Hematopoietic multipotent progenitor cell treated with erythropoietin and hydrocortisone succinate and interleukin-3 and kit ligand, for 4 days (in vitro differentiated cells): ENCODE data around the gene PCDHA9.
"Not testable (repeated sequence)": the region's sequence is repeated elsewhere in the genome, so short reads cannot be mapped to it uniquely, and the experiment has no call there.

Source experiments
- DNase-seq: peaks from one replicate; pipeline ENCODE4 v3.0.0-alpha.2; 2015

Gene PCDHA9, protein sequence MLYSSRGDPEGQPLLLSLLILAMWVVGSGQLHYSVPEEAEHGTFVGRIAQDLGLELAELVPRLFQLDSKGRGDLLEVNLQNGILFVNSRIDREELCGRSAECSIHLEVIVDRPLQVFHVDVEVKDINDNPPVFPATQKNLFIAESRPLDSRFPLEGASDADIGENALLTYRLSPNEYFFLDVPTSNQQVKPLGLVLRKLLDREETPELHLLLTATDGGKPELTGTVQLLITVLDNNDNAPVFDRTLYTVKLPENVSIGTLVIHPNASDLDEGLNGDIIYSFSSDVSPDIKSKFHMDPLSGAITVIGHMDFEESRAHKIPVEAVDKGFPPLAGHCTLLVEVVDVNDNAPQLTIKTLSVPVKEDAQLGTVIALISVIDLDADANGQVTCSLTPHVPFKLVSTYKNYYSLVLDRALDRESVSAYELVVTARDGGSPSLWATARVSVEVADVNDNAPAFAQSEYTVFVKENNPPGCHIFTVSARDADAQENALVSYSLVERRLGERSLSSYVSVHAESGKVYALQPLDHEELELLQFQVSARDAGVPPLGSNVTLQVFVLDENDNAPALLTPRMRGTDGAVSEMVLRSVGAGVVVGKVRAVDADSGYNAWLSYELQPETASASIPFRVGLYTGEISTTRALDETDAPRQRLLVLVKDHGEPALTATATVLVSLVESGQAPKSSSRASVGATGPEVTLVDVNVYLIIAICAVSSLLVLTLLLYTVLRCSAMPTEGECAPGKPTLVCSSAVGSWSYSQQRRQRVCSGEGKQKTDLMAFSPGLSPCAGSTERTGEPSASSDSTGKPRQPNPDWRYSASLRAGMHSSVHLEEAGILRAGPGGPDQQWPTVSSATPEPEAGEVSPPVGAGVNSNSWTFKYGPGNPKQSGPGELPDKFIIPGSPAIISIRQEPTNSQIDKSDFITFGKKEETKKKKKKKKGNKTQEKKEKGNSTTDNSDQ

DNA sequence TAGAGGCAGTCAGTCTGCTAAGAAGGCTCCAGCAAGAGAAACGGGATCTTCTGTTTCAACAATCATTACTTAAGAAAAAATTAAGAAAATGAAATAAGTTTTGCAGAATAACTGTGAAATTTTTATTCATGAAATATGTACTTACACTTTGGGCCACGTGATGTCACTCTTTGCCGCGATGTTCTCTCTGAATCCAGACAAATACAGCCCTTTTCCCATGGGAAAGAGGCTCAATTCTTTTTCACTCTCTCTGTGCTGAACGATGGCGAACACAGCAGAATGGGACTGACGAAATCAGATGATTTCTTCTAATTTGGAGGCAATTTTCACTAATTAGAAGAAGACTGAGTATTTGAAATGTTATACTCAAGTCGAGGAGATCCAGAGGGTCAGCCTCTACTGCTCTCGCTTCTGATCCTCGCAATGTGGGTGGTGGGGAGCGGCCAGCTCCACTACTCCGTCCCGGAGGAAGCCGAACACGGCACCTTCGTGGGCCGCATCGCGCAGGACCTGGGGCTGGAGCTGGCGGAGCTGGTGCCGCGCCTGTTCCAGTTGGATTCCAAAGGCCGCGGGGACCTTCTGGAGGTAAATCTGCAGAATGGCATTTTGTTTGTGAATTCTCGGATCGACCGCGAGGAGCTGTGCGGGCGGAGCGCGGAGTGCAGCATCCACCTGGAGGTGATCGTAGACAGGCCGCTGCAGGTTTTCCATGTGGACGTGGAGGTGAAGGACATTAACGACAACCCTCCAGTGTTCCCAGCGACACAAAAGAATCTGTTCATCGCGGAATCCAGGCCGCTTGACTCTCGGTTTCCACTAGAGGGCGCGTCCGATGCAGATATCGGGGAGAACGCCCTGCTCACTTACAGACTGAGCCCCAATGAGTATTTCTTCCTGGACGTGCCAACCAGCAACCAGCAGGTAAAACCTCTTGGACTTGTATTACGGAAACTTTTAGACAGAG, at the start of gene PCDHA9:
Gene PCDHA9 (plus strand): TSS at position 244 of the 964 bp plus-strand sequence. CDS start 114 bp downstream, at position 358.
- DNase-seq = not testable (repeated sequence)

DNA sequence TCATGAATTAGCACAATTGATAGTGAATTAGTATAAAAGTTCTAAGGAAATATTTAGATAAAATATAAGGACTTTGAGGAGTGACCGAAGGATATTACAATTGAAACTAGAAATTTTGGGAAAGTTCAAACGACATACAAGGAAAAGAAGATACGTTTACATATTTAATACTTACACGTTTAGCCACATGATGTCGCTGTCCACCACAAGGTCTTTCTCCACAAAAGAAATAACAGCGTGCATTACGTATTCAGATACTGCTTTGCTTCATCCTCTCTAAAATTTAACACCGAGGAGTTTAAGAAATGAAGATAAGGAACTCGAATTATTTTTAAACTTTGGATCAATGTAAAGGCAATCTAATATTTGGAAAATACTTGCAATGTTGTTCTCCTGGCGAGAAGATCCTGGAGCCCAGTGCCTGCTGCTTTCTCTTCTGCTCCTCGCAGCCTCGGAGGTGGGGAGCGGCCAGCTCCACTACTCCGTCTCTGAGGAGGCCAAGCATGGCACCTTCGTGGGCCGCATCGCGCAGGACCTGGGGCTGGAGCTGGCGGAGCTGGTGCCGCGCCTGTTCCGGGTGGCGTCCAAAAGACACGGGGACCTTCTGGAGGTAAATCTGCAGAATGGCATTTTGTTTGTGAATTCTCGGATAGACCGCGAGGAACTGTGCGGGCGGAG, 47.2 kb upstream of the PCDHA9 start, which contains the start of gene PCDHA3:
Gene PCDHA3 (plus strand): TSS at position 242 of the 678 bp plus-strand sequence.
- peak; percentile 20 for DNase-seq

DNA sequence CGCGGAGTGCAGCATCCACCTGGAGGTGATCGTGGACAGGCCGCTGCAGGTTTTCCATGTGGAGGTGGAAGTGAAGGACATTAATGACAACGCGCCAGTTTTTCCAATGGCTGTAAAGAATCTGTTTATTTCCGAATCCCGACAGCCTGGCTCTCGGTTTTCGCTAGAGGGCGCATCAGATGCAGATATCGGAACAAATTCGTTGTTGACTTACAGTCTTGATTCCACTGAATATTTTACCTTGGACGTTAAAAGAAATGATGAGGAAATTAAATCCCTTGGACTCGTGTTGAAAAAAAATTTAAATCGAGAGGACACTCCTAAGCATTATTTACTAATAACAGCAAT, 46.7 kb upstream of the PCDHA9 start:
- DNase-seq = no peak

GRCh38 chr5:140802381-140802780, 45.8 kb upstream of the PCDHA9 start:
- not testable (repeated sequence) for DNase-seq

DNA sequence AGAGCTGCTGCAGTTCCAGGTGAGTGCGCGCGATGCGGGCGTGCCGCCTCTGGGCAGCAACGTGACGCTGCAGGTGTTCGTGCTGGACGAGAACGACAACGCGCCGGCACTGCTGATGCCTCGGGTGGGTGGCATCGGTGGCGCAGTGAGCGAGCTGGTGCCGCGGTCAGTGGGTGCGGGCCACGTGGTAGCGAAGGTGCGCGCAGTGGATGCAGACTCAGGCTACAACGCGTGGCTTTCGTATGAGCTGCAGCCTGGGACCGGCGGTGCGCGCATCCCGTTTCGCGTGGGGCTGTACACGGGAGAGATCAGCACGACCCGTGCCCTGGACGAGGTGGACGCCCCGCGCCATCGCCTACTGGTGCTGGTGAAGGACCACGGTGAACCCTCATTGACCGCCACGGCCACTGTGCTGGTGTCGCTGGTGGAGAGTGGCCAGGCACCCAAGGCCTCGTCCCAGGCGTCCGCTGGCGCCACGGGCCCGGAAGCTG, 45.4 kb upstream of the PCDHA9 start:
- no peak for DNase-seq

DNA sequence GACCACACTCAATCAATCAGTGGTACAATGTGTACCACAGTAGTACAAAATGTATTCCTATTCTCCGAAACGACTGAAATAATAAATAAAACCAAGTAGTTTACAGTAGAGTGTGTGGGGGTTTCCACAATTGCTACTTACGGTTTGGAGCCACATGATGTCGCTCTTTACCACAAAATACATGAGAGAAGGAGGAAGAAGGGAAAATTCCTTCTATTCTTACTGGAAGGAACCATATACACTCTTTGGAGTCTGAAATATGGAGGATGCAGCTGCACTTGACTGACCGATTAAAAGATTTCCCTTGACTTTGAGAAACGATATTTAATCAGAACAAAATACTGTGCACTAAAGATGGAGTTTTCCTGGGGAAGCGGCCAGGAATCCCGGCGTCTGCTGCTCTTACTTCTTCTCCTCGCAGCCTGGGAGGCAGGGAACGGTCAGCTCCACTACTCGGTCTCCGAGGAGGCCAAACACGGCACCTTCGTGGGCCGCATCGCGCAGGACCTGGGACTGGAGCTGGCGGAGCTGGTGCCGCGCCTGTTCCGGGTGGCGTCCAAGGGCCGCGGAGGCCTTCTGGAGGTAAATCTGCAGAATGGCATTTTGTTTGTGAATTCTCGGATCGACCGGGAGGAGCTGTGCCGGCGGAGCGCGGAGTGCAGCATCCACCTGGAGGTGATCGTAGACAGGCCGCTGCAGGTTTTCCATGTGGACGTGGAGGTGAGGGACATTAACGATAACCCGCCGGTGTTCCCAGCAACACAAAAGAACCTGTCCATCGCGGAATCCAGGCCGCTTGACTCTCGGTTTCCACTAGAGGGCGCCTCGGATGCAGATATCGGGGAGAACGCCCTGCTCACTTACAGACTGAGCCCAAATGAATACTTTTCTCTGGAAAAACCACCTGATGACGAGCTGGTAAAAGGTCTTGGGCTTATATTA, 41.1 kb upstream of the PCDHA9 start, which contains the start of gene PCDHA4:
Gene PCDHA4 (plus strand): TSS at position 235 of the 942 bp plus-strand sequence.
- peak; percentile 44 for DNase-seq

GRCh38 chr5:140808241-140808888, 39.8 kb upstream of the PCDHA9 start:
- not testable (repeated sequence) for DNase-seq

GRCh38 chr5:140808889-140809291, 39.3 kb upstream of the PCDHA9 start:
- no peak for DNase-seq

DNA sequence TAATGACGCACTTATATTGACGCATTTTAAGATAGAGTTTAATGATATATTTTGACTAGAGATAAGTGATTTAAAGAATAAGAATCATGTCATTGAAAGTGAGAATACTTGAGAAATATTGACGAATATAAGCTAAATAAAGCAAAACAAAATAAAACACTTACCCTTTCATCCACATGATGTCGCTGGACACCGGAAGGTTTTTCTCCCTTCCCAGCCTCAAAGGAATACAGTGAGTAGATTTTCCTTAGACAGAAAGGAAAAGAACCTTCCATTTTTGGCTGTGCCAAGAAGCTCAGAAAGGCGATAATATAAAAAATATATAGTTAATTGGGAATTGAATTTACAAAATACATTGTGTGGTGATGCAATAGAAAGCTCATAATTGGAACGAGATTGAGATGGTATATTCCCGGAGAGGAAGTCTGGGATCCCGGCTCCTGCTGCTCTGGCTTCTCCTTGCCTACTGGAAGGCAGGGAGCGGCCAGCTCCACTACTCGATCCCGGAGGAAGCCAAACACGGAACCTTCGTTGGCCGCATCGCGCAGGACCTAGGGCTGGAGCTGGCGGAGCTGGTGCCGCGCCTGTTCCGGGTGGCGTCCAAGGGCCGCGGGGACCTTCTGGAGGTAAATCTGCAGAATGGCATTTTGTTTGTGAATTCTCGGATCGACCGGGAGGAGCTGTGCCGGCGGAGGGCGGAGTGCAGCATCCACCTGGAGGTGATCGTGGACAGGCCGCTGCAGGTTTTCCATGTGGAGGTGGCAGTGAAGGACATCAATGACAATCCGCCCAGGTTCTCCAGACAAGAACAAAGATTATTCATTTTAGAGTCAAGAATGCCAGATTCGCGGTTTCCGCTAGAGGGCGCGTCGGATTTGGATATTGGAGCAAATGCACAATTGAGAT, 26.6 kb upstream of the PCDHA9 start, which contains the start of gene PCDHA5:
Gene PCDHA5 (plus strand): TSS at position 239 of the 906 bp plus-strand sequence.
- DNase-seq = peak; percentile 58

GRCh38 chr5:140822281-140822629, 25.9 kb upstream of the PCDHA9 start:
- DNase-seq = no peak

GRCh38 chr5:140822969-140823368, 25.2 kb upstream of the PCDHA9 start:
- not testable (repeated sequence) for DNase-seq

- DNase-seq = no peak
Observed at GRCh38 chr5:140823475-140823874, 24.7 kb upstream of the PCDHA9 start.

DNA sequence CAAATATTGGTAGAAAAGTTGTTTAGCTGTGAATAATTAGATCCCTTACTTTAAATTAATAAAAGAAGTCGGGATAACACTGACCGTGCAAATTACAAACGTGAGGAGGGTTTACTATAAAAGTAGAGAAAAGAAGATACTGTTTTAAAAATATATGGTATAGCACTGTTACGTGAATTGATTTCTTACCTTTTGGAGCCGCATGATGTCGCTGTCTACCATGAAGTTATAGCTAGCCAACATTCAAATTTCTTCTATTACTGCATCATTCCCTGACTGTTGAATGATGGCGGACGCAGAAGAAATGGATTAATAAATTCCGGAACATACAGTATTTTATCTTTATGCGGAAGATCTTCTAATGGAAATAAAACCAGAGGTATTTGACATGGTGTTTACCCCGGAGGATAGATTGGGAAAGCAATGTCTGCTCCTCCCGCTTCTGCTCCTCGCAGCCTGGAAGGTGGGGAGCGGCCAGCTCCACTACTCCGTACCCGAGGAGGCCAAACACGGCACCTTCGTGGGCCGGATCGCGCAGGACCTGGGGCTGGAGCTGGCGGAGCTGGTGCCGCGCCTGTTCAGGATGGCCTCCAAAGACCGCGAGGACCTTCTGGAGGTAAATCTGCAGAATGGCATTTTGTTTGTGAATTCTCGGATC, 20.3 kb upstream of the PCDHA9 start, which contains the start of gene PCDHA6:
Gene PCDHA6 (plus strand): TSS at position 257 of the 658 bp plus-strand sequence. CDS start 132 bp downstream, at position 389.
- no peak for DNase-seq

- no peak for DNase-seq
Observed at GRCh38 chr5:140828362-140828737, 19.8 kb upstream of the PCDHA9 start.

- not testable (repeated sequence) for DNase-seq
Observed at GRCh38 chr5:140829511-140830501, 18.4 kb upstream of the PCDHA9 start.

DNA sequence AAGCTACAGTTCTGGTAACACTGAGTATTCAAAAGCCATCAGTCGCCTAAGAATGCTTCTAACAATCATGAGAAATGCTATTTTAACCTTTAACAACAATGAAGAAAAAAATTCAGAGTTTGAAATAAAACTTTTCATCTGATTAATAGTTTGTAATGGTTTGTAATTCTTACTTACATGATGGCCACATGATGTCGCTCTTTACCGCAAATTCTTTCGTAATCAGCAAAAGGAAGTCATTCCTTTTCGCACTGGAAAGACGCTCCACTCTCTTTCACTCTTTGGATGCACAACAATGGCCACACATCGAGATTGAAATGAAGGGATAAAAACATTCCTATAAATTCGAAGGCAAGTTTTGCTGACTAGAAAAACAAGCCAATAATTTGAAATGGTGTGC, 14.2 kb upstream of the PCDHA9 start, which contains the start of gene PCDHA7:
Gene PCDHA7 (plus strand): TSS at position 277 of the 400 bp plus-strand sequence. CDS start 115 bp downstream, at position 392.
- DNase-seq = peak; percentile 15
